22Rv1 (cell line): ENCODE results near the gene GPD1.

Source experiments
- ZFX ChIP-seq: fragments of 450-650 bp; IDR thresholded peaks from 2 replicates; pipeline ENCODE4 v1.6.1; 2017; ENCODE audit warnings: antibody characterized with exemption, borderline replicate concordance
- TF ChIP-seq, protein P1 (sequence below): fragments of 450-650 bp; IDR thresholded peaks from 2 replicates; pipeline ENCODE4 v1.5.1; 2017; ENCODE audit warnings: mild to moderate bottlenecking

- TF ChIP-seq, protein P1, sequence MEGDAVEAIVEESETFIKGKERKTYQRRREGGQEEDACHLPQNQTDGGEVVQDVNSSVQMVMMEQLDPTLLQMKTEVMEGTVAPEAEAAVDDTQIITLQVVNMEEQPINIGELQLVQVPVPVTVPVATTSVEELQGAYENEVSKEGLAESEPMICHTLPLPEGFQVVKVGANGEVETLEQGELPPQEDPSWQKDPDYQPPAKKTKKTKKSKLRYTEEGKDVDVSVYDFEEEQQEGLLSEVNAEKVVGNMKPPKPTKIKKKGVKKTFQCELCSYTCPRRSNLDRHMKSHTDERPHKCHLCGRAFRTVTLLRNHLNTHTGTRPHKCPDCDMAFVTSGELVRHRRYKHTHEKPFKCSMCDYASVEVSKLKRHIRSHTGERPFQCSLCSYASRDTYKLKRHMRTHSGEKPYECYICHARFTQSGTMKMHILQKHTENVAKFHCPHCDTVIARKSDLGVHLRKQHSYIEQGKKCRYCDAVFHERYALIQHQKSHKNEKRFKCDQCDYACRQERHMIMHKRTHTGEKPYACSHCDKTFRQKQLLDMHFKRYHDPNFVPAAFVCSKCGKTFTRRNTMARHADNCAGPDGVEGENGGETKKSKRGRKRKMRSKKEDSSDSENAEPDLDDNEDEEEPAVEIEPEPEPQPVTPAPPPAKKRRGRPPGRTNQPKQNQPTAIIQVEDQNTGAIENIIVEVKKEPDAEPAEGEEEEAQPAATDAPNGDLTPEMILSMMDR: no peak
- TF ChIP-seq ZFX: no peak
Observed at GRCh38 chr12:50069069-50069468, 34.7 kb upstream of the GPD1 start.
